CD4-positive, alpha-beta T cell (primary cell): ENCODE measurements around the gene EPHX1. TPM values are rescaled to one million over a fixed set of nuclear protein-coding genes. Genes with fewer than 3 reads are reported as not detected.

Source experiments
- ATAC-seq: fragments of 200-7000 bp; cut with Tn5 transposase; one replicate; pipeline ENCODE4 v1.10.0; 2022; ENCODE audit warnings: mild to moderate bottlenecking; ENCODE audit not compliant: poor library complexity
- CTCF ChIA-PET: fragments of 350-600 bp; sonication (Branson Sonifier 250); formaldehyde crosslinking; loops from one replicate; lab custom pipeline; 2021; ENCODE audit warnings: antibody characterized with exemption, inconsistent platforms; lab: Charles Lee
- POLR2A ChIA-PET: fragments of 350-600 bp; sonication (Branson Sonifier 250); formaldehyde crosslinking; loops from one replicate; lab custom pipeline; 2021; ENCODE audit warnings: antibody characterized with exemption, inconsistent platforms; lab: Charles Lee
- DNase-seq, 14 experiments: peaks; one replicate each; pipeline ENCODE4 v3.0.0-alpha.2; 2013 to 2020; ENCODE audit warnings: mixed read lengths in 2 of 14
- H3K27ac ChIP-seq, 2 donors: one replicate each; pipeline versions ENCODE4 v1.5.1 to v1.7.0; 2013; ENCODE audit warnings: low read length in 2 of 2, low read depth in 1 of 2, mild to moderate bottlenecking in 1 of 2
- H3K27me3 ChIP-seq, 2 experiments: 1 replicate in 1 of 2; 2 replicates in 1 of 2; pipeline versions ENCODE4 v1.6.1 to v1.7.0; 2013; ENCODE audit warnings: low read length in 2 of 2, control low read depth in 1 of 2, mild to moderate bottlenecking in 1 of 2, moderate library complexity in 1 of 2; ENCODE audit not compliant: insufficient read depth in 2 of 2, control insufficient read depth in 1 of 2
- H3K36me3 ChIP-seq: one replicate; pipeline ENCODE4 v1.6.1; 2013; ENCODE audit warnings: low read length, control low read depth; ENCODE audit not compliant: insufficient read depth
- H3K4me1 ChIP-seq: one replicate; pipeline ENCODE4 v1.6.1; 2013; ENCODE audit warnings: low read length, control low read depth; ENCODE audit not compliant: insufficient read depth
- H3K4me3 ChIP-seq: one replicate; pipeline ENCODE4 v1.5.1; 2013; ENCODE audit warnings: mild to moderate bottlenecking, low read length, moderate library complexity
- H3K9me3 ChIP-seq, 2 experiments: 1 replicate in 1 of 2; 2 replicates in 1 of 2; pipeline versions ENCODE4 v1.6.1 to v1.7.0; 2013; ENCODE audit warnings: low read length in 2 of 2, mild to moderate bottlenecking in 2 of 2, control low read depth in 1 of 2, moderate library complexity in 1 of 2; ENCODE audit not compliant: control insufficient read depth in 1 of 2, insufficient read depth in 1 of 2
- H3K27ac Mint-ChIP-seq: one replicate; pipeline ENCODE4 v1.8.0; 2020; ENCODE audit warnings: mixed read lengths
- H3K27me3 Mint-ChIP-seq: one replicate; pipeline ENCODE4 v1.8.0; 2021; ENCODE audit warnings: mixed read lengths
- H3K36me3 Mint-ChIP-seq: one replicate; pipeline ENCODE4 v1.8.0; 2021; ENCODE audit warnings: low read depth, mixed read lengths
- H3K4me1 Mint-ChIP-seq: one replicate; pipeline ENCODE4 v1.8.0; 2021; ENCODE audit warnings: low read depth, mixed read lengths
- H3K4me3 Mint-ChIP-seq: one replicate; pipeline ENCODE4 v1.8.0; 2020; ENCODE audit warnings: mild to moderate bottlenecking, mixed read lengths
- H3K9me3 Mint-ChIP-seq: one replicate; pipeline ENCODE4 v1.8.0; 2020; ENCODE audit warnings: mixed read lengths
- CTCF ChIP-seq: fragments of 200-600 bp; IDR thresholded peaks from one replicate; pipeline ENCODE4 v1.8.0; 2022; ENCODE audit warnings: antibody characterized with exemption, mild to moderate bottlenecking
- intact Hi-C, 2 experiments: fragments of 100-400 bp; cut with DNase I in 1 of 2; cut with micrococcal nuclease in 1 of 2; formaldehyde crosslinking; loops; one replicate each; pipeline versions ENCODE4 v1.15.1 to v1.9.0; 2023 to 2025; cut with DNase I, micrococcal nuclease
- total RNA-seq, 174 experiments: library from RNA in 2 of 174; stranded (reverse) in 2 of 174; gene quantifications; one replicate each; pipeline ENCODE4 v1.2.3 and lab custom pipeline; 2021 to 2026

The EPHX1 gene
- total RNA-seq, 2 experiments from 2014 or later, result 0.34 to 0.47 TPM

- DNase-seq (no peak), ATAC-seq (no peak)
- H3K27me3 Mint-ChIP-seq, result no peaks in the 10 kb centered on the region
- Histone ChIP-seq H3K9me3 (no peaks in the 10 kb centered on the region), H3K36me3 (no peaks in the 10 kb centered on the region), H3K27me3 (no peaks in the 10 kb centered on the region), H3K27ac (no peak overlapping the region), H3K4me3 (no peak overlapping the region), H3K4me1 (no peaks in the 10 kb centered on the region)
- ChIA-PET CTCF (no interaction called here), POLR2A (interaction anchor here (0.9 kb wide), 2 partner anchors 28 to 39 kb away, joined by 3 read pairs; partner anchors contain the start of gene SRP9)
- H3K36me3 Mint-ChIP-seq, result no peaks in the 10 kb centered on the region
- H3K27ac Mint-ChIP-seq, result no peak overlapping the region
- intact Hi-C loops, result no loop called here
- H3K4me1 Mint-ChIP-seq, result no peaks in the 10 kb centered on the region
- TF ChIP-seq CTCF, result no peak
- no peaks in the 10 kb centered on the region for H3K9me3 Mint-ChIP-seq
- H3K4me3 Mint-ChIP-seq, result no peak overlapping the region
Measured at GRCh38 chr1:225816643-225817538, 7.0 kb downstream of the EPHX1 start.

DNA sequence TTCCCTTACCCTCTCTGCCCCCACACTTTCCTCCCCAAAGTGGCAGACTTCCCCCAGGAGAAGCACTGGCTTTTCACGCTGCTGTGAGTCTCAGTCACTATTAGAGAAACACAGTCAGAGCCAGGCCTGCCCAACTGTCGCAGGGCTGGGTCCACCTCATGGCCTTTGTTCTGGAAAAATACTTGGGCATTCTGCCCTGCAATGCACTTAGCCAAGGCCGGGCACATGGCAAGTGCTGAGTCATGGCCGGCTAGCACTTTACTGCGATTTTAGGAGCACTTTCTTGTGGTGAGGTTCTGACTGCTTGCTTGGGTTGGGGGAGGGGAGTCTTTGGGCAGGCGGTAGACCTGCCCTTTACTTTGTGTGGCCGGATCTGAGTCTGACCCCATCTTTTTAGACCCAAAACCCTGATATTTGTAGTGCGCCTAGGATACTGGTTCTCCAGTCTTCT is 7.7 kb downstream of the EPHX1 start:
- no peak overlapping the region for H3K4me3 Mint-ChIP-seq
- ChIA-PET CTCF (no interaction called here), POLR2A (no interaction called here)
- no peak for DNase-seq
- no peaks in the 10 kb centered on the region for H3K36me3 Mint-ChIP-seq
- H3K27me3 Mint-ChIP-seq, result no peaks in the 10 kb centered on the region
- H3K9me3 ChIP-seq, result no peaks in the 10 kb centered on the region
- no peak for ATAC-seq
- TF ChIP-seq CTCF, result no peak
- no peaks in the 10 kb centered on the region for H3K27me3 ChIP-seq
- H3K9me3 Mint-ChIP-seq, result no peaks in the 10 kb centered on the region
- no peak overlapping the region for H3K27ac ChIP-seq
- H3K4me1 Mint-ChIP-seq, result no peaks in the 10 kb centered on the region
- H3K4me3 ChIP-seq, result no peak overlapping the region
- intact Hi-C loops, result no loop called here
- no peaks in the 10 kb centered on the region for H3K36me3 ChIP-seq
- H3K27ac Mint-ChIP-seq, result no peak overlapping the region
- H3K4me1 ChIP-seq, result no peaks in the 10 kb centered on the region

GRCh38 chr1:225818229-225818628 is 8.3 kb downstream of the EPHX1 start:
- Mint-ChIP-seq H3K27ac (no peak overlapping the region), H3K27me3 (no peaks in the 10 kb centered on the region), H3K4me1 (no peaks in the 10 kb centered on the region), H3K9me3 (no peaks in the 10 kb centered on the region), H3K36me3 (no peaks in the 10 kb centered on the region), H3K4me3 (no peak overlapping the region)
- CTCF ChIA-PET, result no interaction called here
- POLR2A ChIA-PET, result no interaction called here
- Histone ChIP-seq H3K27ac (no peak overlapping the region), H3K4me1 (no peaks in the 10 kb centered on the region), H3K9me3 (no peaks in the 10 kb centered on the region), H3K36me3 (no peaks in the 10 kb centered on the region), H3K4me3 (no peak overlapping the region), H3K27me3 (no peaks in the 10 kb centered on the region)
- intact Hi-C loops, result no loop called here
- ATAC-seq (no peak), DNase-seq (no peak)
- TF ChIP-seq CTCF, result no peak
